GM12891 (cell line): ENCODE results near the gene NUTM1.
"Not testable (repeated sequence)": the region's sequence is repeated elsewhere in the genome, so short reads cannot be mapped to it uniquely, and the experiment has no call there.

Experiments
- DNase-seq: peaks from one replicate; pipeline ENCODE4 v3.0.0; 2011; ENCODE audit warnings: low spot score; ENCODE audit not compliant: insufficient read length
- FAIRE-seq: peaks from 2 replicates; lab custom pipeline; 2011; peaks lifted over from hg19 to GRCh38; lab: Jason Lieb, UNC
- PAX5 ChIP-seq: IDR thresholded peaks from 2 replicates; pipeline ENCODE4 v1.6.1; 2011; ENCODE audit warnings: low read length, moderate library complexity, mild to moderate bottlenecking; ENCODE audit not compliant: insufficient read depth, severe bottlenecking
- POLR2A ChIP-seq: IDR thresholded peaks from 2 replicates; pipeline ENCODE4 v1.6.1; 2011; ENCODE audit warnings: low read depth, low read length, control low read depth
- POLR2AphosphoS5 ChIP-seq: IDR thresholded peaks from 2 replicates; pipeline ENCODE4 v1.6.1; 2011; ENCODE audit warnings: low read depth, low read length, control low read depth
- POU2F2 ChIP-seq: IDR thresholded peaks from 2 replicates; pipeline ENCODE4 v1.6.1; 2011; ENCODE audit warnings: low read depth, mild to moderate bottlenecking, control low read depth, low read length, moderate library complexity
- SPI1 ChIP-seq: IDR thresholded peaks from 2 replicates; pipeline ENCODE4 v1.6.1; 2011; ENCODE audit warnings: low read depth, low read length, control low read depth
- TAF1 ChIP-seq: IDR thresholded peaks from 2 replicates; pipeline ENCODE4 v1.6.1; 2011; ENCODE audit warnings: low read depth, low read length, control low read depth

Gene NUTM1

GRCh38 chr15:34336231-34336990 is 6.7 kb upstream of the NUTM1 start:
- no peak for TF ChIP-seq SPI1
- TF ChIP-seq PAX5, result no peak
- no peak for TF ChIP-seq POLR2AphosphoS5
- TF ChIP-seq TAF1, result peak; percentile 18; the same call in 1 of the 2 replicates
- TF ChIP-seq POLR2A, result no peak
- no peak for TF ChIP-seq POU2F2
- FAIRE-seq (peak; percentile 31), DNase-seq (no peak)

DNA sequence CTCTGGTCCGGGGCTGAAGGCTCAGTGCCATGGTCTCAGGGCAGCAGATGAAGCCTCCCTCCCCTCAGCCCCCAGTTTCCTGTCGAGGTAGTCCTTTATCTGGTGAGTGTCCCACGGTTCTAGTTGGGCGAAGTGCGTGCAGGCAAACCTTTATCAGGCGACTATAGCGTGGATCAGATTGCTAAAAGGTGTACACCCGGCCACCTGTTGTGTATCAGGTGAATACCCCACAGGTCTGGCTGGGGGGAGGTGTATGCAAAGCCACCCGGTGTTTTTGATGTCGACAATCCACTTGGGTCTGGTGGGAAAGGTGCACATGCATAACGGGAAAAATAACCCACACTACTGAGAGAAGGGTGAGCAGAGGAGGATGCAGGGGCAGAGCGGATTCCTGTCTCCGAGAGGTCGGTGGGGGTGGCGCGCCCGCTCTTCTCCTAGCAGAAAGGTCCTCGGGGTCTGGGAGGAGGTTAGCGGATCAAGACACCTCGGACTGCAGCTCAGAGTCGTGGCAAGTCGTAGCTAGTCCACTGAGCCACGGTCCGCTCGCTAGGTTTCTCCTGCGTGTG is 6.0 kb upstream of the NUTM1 start:
- DNase-seq (no peak), FAIRE-seq (peak; percentile 41)
- TF ChIP-seq PAX5 (no peak), POU2F2 (peak; percentile 85), POLR2AphosphoS5 (peak; percentile 36; the same call in 1 of the 2 replicates), SPI1 (no peak), POLR2A (peak; percentile 52; the same call in 1 of the 2 replicates), TAF1 (0 out of 2 replicates have a peak, but pooled peaks have one; percentile 36)

DNA sequence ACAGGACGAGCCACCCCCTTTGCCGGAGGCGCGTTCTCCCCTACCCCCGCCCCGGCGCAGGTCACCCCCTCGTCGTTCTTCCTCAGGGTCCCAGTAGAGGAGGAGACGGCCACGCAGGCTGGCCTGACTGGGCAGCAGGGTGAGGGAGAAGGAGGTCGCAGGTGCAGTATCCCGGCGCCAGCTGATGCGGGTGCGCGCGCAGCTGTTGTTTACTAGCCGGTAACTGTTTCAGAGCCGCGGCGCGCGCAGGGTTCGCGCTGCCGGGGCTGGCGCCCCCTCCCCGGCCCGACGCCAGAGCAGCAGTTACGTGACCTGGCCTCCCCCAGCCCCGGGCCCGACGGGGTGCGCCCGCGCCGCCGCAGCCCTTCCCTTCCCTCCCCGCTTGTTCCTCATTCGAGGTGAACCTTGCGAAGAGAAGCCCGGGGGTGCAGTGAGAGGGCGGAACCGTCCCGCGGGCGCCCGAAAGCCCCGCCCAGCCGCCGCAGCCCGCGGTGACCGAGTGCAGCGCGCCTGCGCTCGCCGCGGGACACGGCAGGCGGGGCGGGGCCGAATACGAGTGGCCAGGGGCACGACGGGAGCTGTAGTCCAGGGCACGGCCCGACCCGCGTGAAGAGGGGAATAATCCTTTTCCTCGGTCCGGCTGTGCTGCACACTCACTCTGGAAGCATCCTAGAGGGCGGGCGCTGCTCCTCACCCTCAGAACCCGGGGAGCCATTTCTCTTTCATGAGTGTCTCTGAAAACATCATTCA is 5.4 kb upstream of the NUTM1 start, which contains the start of gene SLC12A6:
Gene SLC12A6, minus strand, starts transcription at position 225 of the 750 bp plus-strand sequence. CDS start 1,101 bp downstream, outside the sequence.
- DNase-seq (peak; percentile 73), FAIRE-seq (peak; percentile 98)
- TF ChIP-seq SPI1 (peak; percentile 46; the same call in 1 of the 2 replicates), TAF1 (peak; percentile 57), PAX5 (no peak), POLR2A (no peak; the same call in 1 of the 2 replicates), POLR2AphosphoS5 (peak; percentile 45; the same call in 1 of the 2 replicates), POU2F2 (0 out of 2 replicates have a peak, but pooled peaks have one; percentile 7)

DNA sequence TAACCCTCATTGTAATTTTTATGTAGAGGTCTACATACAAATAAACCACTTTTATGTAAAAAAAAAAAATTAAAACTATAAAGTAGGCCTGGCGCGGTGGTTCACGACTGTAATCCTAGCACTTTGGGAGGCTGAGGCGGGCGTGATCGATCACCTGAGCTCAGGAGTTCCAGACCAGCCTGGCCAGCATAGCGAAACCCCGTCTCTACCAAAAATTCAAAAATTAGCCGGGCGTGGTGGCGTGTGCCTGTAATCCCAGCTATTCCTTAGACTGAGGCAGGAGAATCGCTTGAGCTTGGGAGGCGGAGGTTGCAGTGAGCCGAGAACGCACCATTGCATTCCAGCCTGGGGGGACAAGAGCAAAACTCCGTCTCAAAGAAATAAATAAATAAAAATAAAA is 4.8 kb upstream of the NUTM1 start:
- DNase-seq (no peak), FAIRE-seq (no peak)
- TF ChIP-seq TAF1, result no peak

- no peak for TF ChIP-seq POU2F2
- no peak for TF ChIP-seq POLR2A
- no peak for TF ChIP-seq PAX5
- TF ChIP-seq POLR2AphosphoS5, result no peak
- TF ChIP-seq SPI1, result no peak
- no peak for TF ChIP-seq TAF1
- FAIRE-seq (no peak), DNase-seq (no peak)
Measured at GRCh38 chr15:34339946-34340345, 3.2 kb upstream of the NUTM1 start.

- TF ChIP-seq SPI1 (no peak), PAX5 (no peak), POLR2AphosphoS5 (no peak), POLR2A (no peak), POU2F2 (no peak), TAF1 (no peak)
- no peak for DNase-seq
- FAIRE-seq, result no peak
Measured at GRCh38 chr15:34341381-34342212, 1.5 kb upstream of the NUTM1 start.

- FAIRE-seq, DNase-seq: not testable (repeated sequence)
Measured at GRCh38 chr15:34342213-34342736, 840 bp upstream of the NUTM1 start.

- no peak for DNase-seq
- no peak for TF ChIP-seq PAX5
- no peak for TF ChIP-seq TAF1
- TF ChIP-seq SPI1, result no peak
- TF ChIP-seq POLR2A, result no peak
- no peak for TF ChIP-seq POLR2AphosphoS5
- no peak for TF ChIP-seq POU2F2
- FAIRE-seq, result no peak
Measured at GRCh38 chr15:34347951-34348638, 5.0 kb downstream of the NUTM1 start.

DNA sequence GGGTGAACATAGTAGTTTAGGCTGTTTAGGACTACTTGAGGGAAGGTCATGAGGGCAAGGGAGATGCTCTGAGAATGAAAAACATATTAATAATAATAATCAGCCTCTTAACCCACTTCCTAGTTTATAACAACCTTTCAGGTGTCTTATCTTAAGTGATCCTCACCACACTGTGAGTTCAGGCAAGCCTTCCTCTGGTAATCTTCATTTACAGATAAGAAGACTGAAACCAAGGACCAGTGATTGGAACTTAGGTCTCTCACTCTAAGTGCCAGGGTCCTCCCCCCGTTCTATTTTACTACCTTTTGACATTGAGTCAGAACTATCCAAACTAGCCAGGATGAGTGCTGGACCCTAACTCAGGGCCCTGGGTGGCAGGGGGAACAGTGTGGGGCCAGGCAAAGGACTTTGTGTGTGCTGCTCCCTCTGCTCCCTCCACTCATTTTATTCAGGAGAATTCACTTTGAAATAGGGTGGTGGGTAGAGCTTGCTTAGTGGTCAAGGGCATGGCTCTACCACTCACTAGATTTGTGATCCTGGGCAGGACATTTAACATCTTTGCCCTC is 5.7 kb downstream of the NUTM1 start:
- FAIRE-seq (no peak), DNase-seq (no peak)
- TF ChIP-seq TAF1, result no peak
- TF ChIP-seq SPI1, result no peak
- TF ChIP-seq POLR2AphosphoS5, result no peak
- TF ChIP-seq POU2F2, result no peak
- no peak for TF ChIP-seq POLR2A
